ENCODE data around the gene MAPKAP1.

MAPKAP1 gene

DNA sequence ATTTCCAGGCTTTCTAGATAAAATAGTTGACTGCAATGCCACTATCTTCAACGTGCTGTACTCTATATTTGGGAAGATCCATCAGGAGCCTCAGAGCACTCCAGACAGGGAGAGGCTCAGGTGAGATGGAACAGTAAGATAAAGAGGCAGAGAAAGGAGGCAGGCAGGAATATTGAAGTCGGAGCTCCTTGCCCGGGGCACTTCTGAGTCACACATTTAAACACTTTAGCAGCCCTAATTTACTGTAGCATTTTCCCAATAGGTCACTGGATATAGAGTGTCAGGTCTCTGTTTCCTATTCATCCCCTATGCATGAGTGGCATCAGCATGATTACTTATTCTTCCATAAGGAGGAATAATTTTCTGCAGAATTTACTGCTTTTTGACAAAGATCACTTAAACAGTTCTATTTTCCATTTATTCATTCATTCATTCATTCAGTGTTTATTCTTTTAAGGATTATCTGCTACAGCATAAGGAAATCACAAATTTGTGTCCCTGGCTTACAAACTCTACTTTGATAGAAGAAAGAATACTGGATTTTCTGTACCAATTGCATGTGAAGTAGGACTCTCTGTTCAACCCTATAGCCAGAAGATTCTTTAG lies 170.7 kb downstream of the MAPKAP1 start:
- DNase-seq (ENCODE audit: low read depth), result peak; percentile 52

DNA sequence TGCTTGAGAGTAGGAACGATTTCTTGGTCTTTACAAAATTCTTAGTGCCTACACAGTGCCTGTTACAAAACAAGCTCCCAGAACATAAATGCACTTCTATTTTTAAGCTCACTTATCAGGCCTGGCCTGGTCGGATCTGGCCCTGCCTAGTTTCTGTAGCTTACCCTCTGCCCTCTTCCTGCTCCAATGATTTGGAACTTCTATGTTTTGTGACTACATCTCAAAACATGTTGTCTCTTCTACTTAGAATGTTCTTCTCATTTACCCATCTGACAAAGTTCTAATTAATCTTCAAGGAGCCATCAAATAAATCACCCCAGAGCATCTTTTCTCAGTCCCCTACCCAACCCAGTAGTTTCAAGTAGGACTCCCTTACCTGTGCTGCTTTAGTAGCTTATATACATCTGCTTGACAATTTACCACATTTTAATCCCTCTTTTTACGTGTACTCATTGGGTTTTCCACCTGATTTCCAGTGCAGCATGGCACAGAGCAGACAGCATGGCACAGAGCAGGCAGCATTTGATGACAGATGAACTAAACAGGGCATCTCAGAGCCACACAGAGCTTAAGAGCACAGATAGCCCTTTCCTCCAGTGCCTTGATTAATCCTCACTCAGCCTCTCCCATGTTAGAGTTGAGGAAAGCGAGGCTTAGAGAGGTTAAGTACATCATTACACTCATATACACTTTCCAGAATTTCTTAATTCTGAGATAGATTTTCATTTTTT lies 171.9 kb downstream of the MAPKAP1 start:
- DNase-seq (ENCODE audit: low read depth), result no peak

DNA sequence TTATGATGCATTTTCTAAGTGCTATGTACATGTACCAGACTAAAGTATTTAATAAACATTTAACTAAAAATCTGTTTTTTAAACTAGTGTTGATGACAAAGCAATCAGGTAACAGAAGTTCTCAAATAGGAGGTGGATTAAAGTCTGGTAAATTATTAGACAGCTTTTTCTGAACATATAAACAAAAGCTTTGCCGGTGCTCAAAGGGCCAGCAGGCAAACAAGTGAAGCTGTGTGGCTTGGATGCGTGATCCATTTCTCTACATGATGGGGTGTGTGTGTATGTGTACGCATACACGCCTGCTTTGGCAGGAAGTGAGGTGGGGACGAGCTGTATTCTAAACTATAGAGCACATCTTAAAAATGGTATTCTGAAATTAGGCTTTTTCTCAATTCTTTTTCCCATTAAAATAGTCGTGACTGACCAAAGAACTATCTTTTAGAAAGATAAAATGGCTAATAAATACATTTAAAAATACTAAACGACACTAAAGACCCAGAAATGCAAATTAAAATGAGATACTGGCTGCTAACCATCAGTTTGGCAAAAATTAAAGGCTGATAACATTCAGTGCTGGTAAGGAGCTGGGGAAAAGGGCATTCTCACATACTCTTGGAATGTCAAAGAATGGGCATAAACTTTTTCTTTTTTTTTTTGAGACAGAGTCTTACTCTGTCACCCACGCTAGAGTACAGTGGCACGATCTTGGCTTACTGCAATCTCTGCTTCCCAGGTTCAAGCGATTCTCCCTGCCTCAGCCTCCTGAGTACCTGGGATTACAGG lies 174.0 kb downstream of the MAPKAP1 start:
- DNase-seq (ENCODE audit: low read depth), result no peak

DNA sequence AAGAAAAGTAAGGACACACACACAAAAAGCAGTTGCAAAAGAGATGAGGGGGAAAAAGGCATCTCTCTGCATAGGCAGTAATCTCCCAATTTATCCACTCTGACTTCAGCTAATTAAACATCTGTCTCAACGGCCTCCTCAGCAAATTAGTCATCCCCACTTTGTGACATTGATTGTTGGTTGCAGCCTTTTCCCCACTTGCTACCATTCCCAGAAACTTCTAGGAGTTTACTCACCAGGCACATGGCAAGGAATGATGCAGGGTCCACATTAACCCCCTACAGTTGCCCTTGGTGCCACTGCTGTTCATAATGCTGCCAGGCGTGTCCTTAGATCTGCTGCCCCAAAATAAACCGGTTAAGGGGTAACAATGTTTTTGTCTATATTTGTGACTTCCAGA lies 174.6 kb downstream of the MAPKAP1 start:
- peak; percentile 16 for DNase-seq (ENCODE audit: low read depth)

DNA sequence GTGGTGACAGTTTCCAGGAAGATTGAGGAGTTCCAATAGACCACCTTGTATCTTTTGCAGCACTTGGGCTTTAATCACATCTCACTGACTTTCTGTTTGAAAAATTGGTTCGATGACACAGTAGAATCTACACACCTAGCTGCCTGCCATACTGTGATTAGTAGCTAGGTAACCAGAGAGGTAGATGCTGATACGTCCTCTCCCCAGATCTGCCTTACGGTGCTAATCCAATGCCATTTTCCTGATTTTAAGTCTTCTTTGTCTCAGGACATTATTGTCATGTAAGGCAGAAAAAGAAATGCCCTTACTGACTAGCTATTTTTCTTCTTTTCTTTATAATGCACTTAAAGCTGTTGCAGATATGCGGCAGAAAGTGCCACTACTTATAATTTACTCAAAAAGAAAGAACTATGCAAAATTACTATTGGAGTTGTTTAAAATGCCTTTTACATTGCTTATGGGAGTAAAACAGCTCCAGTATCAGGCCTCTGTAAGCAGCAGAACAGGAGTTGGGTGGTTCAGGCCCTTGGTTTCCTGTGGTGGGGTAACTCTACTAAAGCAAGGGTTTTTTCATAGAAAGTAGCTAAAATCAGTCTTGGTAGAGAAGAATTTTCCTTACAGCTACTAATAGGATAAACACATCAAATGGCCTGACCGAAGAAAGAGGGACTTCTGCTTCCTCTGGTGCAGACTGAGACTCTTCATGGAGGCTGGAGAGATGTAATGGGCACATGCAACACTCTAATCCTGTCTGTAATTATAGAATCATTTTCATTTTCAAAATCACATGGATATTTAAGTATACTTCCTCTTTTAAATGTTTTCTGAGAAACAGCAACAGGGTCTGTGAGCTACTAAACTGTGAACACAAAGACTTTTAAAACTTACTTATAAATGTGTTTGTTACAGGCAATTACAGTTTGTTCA lies 177.2 kb downstream of the MAPKAP1 start:
- DNase-seq (ENCODE audit: low read depth), result no peak

DNA sequence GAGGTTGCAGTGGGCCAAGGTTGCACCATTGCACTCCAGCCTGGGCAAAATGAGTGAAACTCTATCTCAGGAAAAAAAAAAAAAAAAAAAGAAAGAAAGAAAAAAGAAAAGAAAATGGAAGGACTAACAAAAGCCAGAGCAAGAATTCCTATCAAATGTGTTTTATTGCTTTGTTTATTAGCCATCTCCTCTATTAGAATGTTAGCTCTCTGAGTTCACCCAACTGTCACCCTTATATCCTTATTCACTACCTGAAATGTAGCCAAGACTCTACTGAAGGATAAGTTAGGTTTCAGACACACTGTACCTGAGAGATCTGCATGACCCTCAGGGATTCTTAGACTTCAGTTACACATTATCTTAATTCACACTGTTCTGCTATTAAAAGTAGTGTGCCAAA lies 177.9 kb downstream of the MAPKAP1 start:
- DNase-seq (ENCODE audit: low read depth), result no peak

DNA sequence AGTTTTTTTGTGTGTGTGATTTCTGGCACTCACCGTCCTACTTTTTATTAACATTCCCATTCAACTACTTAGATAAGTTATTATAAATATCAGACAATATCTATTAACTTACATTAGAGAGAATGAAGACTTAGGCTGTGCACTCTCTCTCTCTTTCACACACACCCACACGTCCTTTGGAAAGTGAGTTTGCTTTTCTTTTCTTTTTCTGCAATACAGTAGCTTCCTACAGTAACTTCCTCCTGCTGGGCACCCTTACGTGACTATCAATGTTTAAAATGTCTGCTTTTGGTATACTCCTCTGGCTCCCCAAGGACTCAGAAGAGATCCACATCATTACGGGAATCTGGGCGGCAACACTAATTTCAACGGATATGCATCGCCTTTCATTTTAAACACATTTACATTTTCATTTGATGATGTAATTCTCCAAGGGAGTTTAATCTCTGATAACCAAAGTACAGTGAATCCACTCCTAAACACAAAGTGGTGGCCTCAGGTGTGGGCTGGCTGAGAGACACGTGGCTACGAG lies 179.5 kb downstream of the MAPKAP1 start:
- DNase-seq (ENCODE audit: low read depth), result no peak

DNA sequence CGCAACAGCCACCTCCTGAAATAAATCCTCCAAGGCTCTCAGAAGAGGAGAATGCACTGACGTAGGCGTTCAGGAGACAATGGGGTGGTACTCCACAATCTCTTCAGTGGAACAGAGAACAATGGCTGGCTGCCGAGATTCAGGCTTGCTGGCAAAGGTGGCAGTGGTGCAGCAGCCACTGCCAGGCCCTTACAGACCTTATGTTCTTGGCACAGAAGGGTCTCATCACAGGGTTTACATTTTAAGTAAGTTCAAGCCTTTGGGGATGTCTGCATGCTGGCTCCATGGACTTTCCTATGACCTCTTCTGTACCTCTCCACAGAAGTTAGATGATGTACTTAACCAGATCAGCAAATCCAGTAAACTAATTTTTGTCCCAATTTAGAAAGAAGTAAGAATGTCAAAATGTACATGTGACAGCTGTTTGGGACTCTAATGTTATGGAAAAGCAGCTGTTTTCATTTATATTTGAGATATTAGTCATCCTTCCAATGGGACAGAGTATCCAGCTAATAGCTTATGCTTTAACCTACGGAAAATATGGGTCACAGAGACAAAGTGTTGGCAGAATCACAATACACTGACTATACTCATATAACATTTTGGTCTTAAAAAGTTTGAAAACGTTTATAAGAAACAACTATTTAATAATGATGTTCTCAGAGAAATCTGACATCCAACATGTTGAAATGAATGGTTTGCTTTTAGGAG lies 180.9 kb downstream of the MAPKAP1 start:
- peak; percentile 78 for DNase-seq (ENCODE audit: low read depth)

DNA sequence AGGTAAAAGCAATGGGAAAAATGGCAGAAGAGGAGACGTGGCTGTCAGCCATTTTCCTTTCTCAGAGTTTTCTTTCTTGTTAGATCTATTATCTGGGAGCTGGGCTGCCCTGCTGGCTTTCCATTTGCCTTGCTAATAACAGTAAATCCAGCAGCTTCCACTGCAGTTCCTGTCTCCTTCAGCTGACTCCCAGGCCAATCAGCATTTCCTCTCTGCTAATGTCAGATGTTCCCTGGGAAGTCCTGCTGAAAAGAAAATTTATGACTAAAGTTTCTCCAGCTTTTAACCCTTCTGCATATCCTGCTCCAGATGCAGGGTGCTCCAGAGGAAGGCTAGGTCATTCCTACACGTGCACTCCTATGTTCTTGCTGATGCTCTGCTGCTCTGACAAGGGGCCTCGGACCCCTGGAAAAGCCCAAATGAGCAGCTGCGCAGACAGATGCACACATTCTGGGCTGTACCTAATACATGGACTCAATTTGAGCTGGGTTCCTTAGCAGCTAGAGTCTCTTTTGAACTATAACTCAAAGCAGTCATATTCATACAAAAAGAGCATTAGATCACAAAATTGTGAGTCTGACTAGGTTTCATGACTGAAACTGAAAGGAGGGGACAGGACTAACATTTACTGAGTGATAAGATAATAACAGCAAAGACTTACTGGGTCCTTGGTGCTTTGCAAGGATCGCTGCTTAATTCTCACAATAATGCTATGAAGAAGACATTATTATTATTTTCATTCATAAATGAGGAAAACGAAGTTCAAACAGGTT lies 182.2 kb downstream of the MAPKAP1 start:
- DNase-seq (ENCODE audit: low read depth), result peak; percentile 50

DNA sequence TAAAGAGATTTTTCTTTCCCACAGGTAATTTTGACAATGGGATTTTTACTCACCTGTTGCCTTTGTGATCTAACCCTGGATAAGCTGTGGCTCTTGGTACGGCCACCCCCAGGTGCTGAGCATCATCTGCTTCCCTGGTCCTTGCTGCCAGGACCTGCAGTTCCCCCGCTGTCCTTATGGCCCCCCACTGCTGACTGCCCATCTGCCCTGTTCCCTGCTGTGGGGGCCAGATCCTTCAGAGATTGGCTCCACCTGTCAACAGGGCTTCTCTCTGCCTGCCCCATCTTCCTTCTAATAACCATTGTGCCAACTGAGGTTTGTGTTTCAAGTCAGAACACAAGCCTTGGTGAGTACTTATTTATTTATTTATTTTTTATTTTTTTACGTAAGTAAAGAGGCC lies 183.3 kb downstream of the MAPKAP1 start:
- no peak for DNase-seq (ENCODE audit: low read depth)

DNA sequence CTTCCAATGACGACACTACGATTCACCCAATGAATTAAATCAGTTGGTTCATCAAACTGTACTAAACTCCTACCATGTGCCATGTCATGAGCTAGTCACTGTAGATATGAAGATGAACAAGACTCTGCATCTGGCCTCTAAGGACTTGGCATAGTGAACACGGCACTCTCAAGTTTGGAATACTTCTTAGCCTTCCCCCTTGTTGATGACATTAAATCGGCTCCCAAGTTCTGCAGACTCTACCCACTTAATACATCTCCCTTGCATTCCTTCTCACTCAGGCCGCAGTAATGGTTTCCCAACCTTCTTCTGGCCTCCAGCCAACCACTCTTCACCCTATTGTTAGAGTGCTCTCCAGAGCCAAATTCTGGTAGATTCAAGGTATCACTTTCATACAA lies 184.7 kb downstream of the MAPKAP1 start:
- DNase-seq (ENCODE audit: low read depth), result peak; percentile 84

DNA sequence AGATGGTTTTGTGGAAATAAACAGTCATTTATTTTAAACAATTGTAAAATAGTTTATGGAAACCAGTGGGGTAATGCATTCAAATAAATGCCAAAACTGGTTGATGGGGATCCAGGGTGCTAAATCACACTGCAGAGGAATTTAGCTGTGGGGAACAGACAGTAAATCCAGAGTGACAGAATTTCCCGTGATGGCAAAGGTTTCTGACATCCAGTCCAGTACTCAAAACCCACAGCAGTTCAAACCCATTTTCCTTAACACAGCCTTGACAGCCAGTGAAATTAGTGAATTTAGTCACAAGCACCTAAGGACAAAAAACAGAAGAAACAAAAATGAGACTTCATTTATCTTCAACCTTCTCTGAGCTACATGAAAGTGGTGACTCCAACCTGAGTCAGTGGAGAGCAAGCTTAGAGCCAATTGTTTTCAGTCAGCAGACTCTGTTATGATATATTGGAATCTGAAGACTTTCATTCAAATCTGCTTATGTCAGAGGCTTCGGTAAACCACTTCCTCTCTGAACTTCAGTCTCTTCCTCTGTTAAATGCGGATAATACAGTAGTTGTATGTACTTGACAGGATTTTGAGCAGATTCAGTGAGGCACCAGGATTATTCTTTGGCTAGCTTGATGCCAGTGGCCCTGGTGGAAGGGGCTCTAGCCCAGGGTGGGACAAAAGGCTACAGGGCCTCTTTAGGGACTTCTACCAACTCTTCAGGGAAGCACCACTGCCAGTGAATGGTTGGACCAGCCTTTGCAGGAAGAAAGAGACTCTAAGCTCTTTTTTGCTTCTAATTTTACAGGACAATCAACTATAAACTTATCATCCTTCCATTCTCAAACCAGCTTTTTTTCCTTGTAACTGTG lies 185.3 kb downstream of the MAPKAP1 start:
- DNase-seq (ENCODE audit: low read depth), result peak; percentile 95

DNA sequence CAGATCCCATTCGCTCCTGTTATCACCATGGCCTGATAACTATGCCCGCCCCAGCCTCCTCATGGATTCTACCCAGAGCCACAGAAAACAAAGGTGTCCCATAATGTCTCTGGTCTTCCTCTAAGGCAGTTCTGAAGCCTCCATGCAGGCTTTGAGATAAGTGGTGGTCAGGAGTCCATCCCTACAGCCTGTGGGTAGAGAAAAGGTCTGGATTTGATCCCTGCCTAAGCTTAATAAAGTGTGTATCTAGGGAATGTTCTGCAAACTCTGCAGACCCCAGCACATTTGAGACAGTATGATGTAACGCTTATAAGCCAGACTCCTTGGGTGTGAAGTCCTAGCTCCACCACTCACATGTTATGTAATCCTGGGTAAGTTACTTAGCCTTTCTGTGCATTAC lies 187.3 kb downstream of the MAPKAP1 start:
- DNase-seq (ENCODE audit: low read depth), result no peak

DNA sequence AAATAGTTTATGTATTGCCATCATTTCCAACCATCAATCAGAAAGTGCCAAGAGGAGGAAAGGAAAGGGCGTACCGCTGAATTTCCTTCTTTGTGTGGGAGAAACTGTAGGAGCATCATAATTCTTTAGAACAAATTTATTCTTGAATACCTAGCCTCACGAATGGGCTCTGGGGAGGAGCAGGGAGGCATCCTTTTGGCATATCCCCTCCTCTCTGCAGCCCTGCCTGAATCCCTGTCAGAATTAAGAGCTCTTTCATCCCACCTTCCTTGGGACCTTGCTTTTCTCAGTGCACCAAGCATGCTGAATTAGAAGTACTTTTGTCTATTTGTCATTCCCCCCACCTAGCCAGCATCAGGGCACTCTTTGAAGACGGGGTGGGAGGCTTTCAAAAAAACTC lies 189.4 kb downstream of the MAPKAP1 start:
- DNase-seq (ENCODE audit: low read depth), result no peak

DNA sequence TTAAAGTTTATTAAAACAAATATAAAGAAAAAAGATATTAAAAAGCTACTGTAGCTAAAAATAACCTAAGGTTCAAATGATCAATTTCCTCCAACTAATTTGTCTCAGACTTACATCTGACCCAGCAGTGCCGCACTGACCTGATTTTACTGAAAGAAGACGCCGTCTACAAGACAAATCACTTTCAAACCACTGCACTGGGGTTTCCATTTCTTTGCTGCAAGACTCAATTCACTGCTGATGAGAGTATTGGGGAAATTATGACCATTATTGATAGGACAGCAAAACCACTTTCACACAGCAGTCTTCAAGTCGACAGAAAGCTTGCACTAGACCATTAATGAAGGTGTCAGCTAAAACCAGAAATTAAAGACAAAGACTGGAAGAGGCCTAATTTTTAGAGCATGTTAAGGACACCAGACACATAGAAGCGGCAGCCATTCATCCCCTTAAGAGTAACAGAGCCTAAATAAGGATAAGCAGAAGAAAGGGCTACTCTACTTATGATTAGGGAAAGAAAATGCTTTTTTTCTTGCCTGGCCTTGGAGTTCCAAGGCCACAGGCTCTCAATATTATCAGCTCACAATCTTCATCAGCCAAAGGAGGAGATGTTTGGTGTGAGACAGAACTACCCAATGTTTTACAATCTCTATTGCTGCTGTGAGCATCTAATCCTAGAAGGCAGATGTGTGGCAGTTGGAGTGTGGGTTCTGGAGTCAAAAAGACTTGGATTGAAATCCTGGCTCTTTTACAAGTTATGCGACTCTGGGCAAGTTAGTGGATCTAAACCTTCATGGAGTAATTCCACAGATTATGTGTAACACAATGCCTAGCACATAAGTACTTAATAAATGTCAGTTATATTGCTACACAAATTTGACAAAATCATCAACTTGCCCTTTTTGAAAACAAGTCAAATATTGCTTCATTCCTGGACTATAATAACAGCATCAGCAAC lies 190.7 kb downstream of the MAPKAP1 start:
- DNase-seq (ENCODE audit: low read depth), result no peak

DNA sequence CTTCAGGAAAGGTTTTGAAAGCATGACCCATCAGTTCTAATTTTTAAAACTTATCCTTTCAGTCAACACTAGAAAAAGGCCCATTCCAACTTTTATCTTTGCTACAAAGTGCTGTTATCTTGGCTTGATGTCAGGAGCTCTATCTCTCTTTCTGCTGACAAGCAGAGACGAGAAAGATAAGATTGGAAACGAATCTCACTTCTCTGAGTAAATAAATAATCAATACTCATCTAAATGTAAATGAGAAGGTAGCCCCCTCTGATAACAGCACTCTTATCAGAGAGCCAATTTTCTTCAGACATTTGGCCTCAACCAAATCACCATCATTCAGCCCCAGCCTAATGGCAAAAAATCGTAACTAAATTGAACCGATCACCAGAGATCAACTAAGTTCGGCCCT lies 191.7 kb downstream of the MAPKAP1 start:
- no peak for DNase-seq (ENCODE audit: low read depth)

DNA sequence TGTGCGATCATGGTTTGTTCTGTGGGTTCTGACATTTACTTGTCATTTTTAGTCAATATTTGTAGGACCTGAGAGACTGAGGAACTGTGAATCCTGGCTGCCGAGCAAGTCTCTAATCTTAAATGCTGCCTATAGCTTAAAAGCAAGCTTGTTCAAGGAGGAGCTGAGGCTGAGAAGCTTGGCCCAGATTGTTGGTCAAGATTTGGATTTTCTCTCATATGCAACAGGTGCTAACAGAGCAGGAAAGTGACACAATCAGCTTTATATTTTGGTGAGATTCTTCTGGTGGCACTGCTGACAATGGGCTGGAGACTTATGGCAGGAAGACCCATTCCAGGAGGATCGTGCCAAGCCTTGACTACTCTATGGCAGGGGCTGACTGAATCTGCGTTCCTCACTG lies 192.5 kb downstream of the MAPKAP1 start:
- DNase-seq (ENCODE audit: low read depth), result no peak

Data from EH (cell line).